GM23338 (cell line): Measurements from ENCODE around the gene PAX6. TPM values are rescaled to one million over a fixed set of nuclear protein-coding genes. Genes with fewer than 3 reads are reported as not detected.

Experiments
- ATAC-seq: fragments of 200-7000 bp; cut with Tn5 transposase; 3 replicates; pipeline ENCODE4 v1.9.1; 2020
- DNase-seq: peaks from one replicate; pipeline ENCODE4 v3.0.0-alpha.2; 2015; ENCODE audit warnings: low spot score
- H2AFZ ChIP-seq: fragments of 200-600 bp; sonication (generic); 2 replicates; pipeline ENCODE4 v1.8.0; 2016; ENCODE audit warnings: antibody characterized with exemption, mild to moderate bottlenecking, moderate library complexity
- H3F3A ChIP-seq: fragments of 200-600 bp; sonication (generic); replicated peaks from 2 replicates; pipeline ENCODE4 v1.8.0; 2017; ENCODE audit warnings: antibody characterized with exemption, mixed run types, low read depth
- H3K27ac ChIP-seq: fragments of 200-600 bp; sonication (generic); 2 replicates; pipeline ENCODE4 v1.6.1; 2016; ENCODE audit warnings: low read depth
- H3K27me3 ChIP-seq: fragments of 200-600 bp; sonication (generic); 2 replicates; pipeline ENCODE4 v1.8.0; 2016; ENCODE audit warnings: mild to moderate bottlenecking, mixed run types, moderate library complexity; ENCODE audit not compliant: insufficient read depth
- H3K36me3 ChIP-seq: fragments of 200-600 bp; sonication (generic); 2 replicates; pipeline ENCODE4 v1.8.0; 2016; ENCODE audit warnings: mild to moderate bottlenecking; ENCODE audit not compliant: insufficient read depth
- H3K4me1 ChIP-seq: fragments of 200-600 bp; sonication (generic); 2 replicates; pipeline ENCODE4 v1.8.0; 2016; ENCODE audit warnings: mild to moderate bottlenecking, moderate library complexity; ENCODE audit not compliant: insufficient read depth
- H3K4me2 ChIP-seq: fragments of 200-600 bp; sonication (generic); 2 replicates; pipeline ENCODE4 v1.7.1; 2017; ENCODE audit warnings: mixed run types
- H3K4me3 ChIP-seq: fragments of 200-600 bp; sonication (generic); 2 replicates; pipeline ENCODE4 v1.6.1; 2016; ENCODE audit warnings: mixed run types
- H3K79me2 ChIP-seq: fragments of 200-600 bp; sonication (generic); replicated peaks from 2 replicates; pipeline ENCODE4 v1.8.0; 2017; ENCODE audit warnings: mild to moderate bottlenecking; ENCODE audit not compliant: insufficient read depth
- H3K9me2 ChIP-seq: fragments of 200-600 bp; sonication (generic); 2 replicates; pipeline ENCODE4 v1.8.0; 2017; ENCODE audit not compliant: insufficient read depth
- H4K20me1 ChIP-seq: fragments of 200-600 bp; sonication (generic); replicated peaks from 2 replicates; pipeline ENCODE4 v1.8.0; 2017; ENCODE audit warnings: mild to moderate bottlenecking; ENCODE audit not compliant: insufficient read depth
- H3K27ac Mint-ChIP-seq: 2 replicates; pipeline ENCODE4 v1.8.0; 2020; ENCODE audit warnings: inconsistent platforms, mild to moderate bottlenecking, moderate library complexity, mixed read lengths
- H3K27me3 Mint-ChIP-seq: 3 replicates; pipeline ENCODE4 v1.8.0; 2022; ENCODE audit warnings: low read depth, mild to moderate bottlenecking, moderate library complexity, mixed read lengths, inconsistent platforms; ENCODE audit not compliant: insufficient read depth, poor library complexity
- H3K36me3 Mint-ChIP-seq: 3 replicates; pipeline ENCODE4 v1.8.0; 2021; ENCODE audit warnings: low read depth, mild to moderate bottlenecking, inconsistent platforms, moderate library complexity, mixed read lengths
- H3K4me1 Mint-ChIP-seq: 3 replicates; pipeline ENCODE4 v1.8.0; 2020; ENCODE audit warnings: mild to moderate bottlenecking, inconsistent platforms, mixed read lengths
- H3K4me3 Mint-ChIP-seq: 3 replicates; pipeline ENCODE4 v1.8.0; 2021; ENCODE audit warnings: moderate library complexity, mild to moderate bottlenecking, inconsistent platforms, mixed read lengths
- H3K9me3 Mint-ChIP-seq: 3 replicates; pipeline ENCODE4 v1.8.0; 2020; ENCODE audit warnings: moderate library complexity, mild to moderate bottlenecking, inconsistent platforms, mixed read lengths
- EZH2 ChIP-seq: fragments of 200-600 bp; sonication (generic); IDR thresholded peaks from one replicate; pipeline ENCODE4 v1.8.0; 2017; ENCODE audit warnings: antibody characterized with exemption, mild to moderate bottlenecking, low read depth; ENCODE audit not compliant: unreplicated experiment
- EZH2phosphoT487 ChIP-seq: fragments of 200-600 bp; sonication (generic); IDR thresholded peaks from one replicate; pipeline ENCODE4 v1.8.1; 2018; ENCODE audit warnings: antibody characterized with exemption; ENCODE audit not compliant: unreplicated experiment
- POLR2AphosphoS5 ChIP-seq: IDR thresholded peaks from 2 replicates; pipeline ENCODE4 v1.6.1; 2016; ENCODE audit warnings: antibody characterized with exemption, low read depth
- REST ChIP-seq: IDR thresholded peaks from one replicate; pipeline ENCODE4 v1.6.1; 2018; ENCODE audit warnings: antibody characterized with exemption; ENCODE audit not compliant: unreplicated experiment
- STAT1 ChIP-seq: IDR thresholded peaks from one replicate; pipeline ENCODE4 v1.6.1; 2016; ENCODE audit warnings: antibody characterized with exemption; ENCODE audit not compliant: unreplicated experiment
- ZNF331 ChIP-seq: fragments of 250-450 bp; sonication (Bioruptor Pico); IDR thresholded peaks from 2 replicates; pipeline ENCODE4 v1.5.0; 2020; ENCODE audit warnings: low read depth, mild to moderate bottlenecking, moderate library complexity
- ZNF462 ChIP-seq: fragments of 250-450 bp; sonication (Bioruptor Pico); IDR thresholded peaks from 2 replicates; pipeline ENCODE4 v1.5.0; 2020; ENCODE audit warnings: mild to moderate bottlenecking, moderate library complexity
- polyA plus RNA-seq: library from polyadenylated mRNA; unstranded; fragments of >200 nt; fragmentation: Nextera tagmentation; extraction: Ambion mirVana; gene quantifications from 2 replicates; pipeline ENCODE4 v1.2.1, GENCODE V29; 2016
- total RNA-seq: library from RNA; depleted of rRNA; stranded (reverse); fragments of >200 nt; shearing (Covaris generic); gene quantifications from 2 replicates; pipeline ENCODE4 v1.2.3, GENCODE V29; 2014
- TF ChIP-seq, protein P1 (sequence below), 2 experiments: fragments of 200-600 bp in 1 of 2; sonication (generic) in 1 of 2; conservative IDR thresholded peaks; 2 replicates each; pipeline versions ENCODE4 v1.5.1 to v1.6.1; 2016 to 2017; ENCODE audit warnings: antibody characterized with exemption in 2 of 2, low read depth in 2 of 2, mild to moderate bottlenecking in 2 of 2, moderate library complexity in 1 of 2

The PAX6 gene
- total and polyA plus RNA-seq, 2 experiments from 2014 or later = 0.17 to 0.45 TPM

DNA sequence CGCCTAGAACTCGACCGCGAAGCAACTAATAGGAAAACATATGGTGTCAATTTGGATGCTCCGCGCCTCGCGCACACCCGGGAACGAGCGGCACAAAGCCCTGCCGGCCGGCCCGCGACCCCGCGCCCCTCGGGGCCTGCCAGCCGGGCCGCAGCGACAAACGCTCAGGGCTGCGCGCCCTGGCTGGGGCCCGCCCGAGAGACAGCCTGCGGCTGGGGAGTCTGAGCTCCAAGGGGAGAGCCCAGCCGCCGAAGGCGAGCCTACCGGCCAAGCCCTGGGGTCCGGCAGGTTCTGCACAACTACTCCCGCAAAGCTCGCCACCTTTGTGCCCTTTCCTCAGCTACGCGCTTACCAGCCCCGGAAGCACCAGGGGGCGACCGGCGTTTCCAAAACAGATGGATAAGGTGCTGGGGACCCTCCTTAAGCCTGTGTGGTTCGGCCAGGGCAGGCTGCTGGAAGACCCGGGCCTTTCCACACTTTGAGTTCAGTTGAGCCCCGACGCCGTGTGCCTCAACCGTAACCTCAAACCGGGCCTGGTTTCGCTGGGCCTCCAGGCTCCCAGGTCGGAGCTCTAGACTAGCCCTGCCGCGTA is 6.0 kb downstream of the PAX6 start (continued):
- TF ChIP-seq ZNF462 (no peak), STAT1 (no peak)

- Histone ChIP-seq H3K27me3 (peaks cover 100% of the 10 kb centered on the region), H2AFZ (peak overlapping the region; percentile 84), H3K4me2 (peak overlapping the region; percentile 74), H3K36me3 (no peaks in the 10 kb centered on the region), H3K27ac (no peak overlapping the region), H3K4me3 (peak overlapping the region; percentile 58), H3K9me2 (no peaks in the 10 kb centered on the region), H3K79me2 (no peaks in the 10 kb centered on the region), H3F3A (peaks cover 57% of the 10 kb centered on the region), H3K4me1 (peaks cover 77% of the 10 kb centered on the region), H4K20me1 (peaks cover 29% of the 10 kb centered on the region)
- Mint-ChIP-seq H3K36me3 (peaks cover under 1% of the 10 kb centered on the region; the same call in 1 of the 3 replicates), H3K9me3 (peaks cover 10% of the 10 kb centered on the region; the same call in 2 of the 3 replicates), H3K27me3 (peaks cover 99% of the 10 kb centered on the region), H3K27ac (no peak overlapping the region), H3K4me3 (peak overlapping the region; percentile 65), H3K4me1 (peaks cover 69% of the 10 kb centered on the region)
- TF ChIP-seq EZH2phosphoT487 (peak; percentile 12), EZH2 (peak; percentile 97), ZNF331 (CRISPR knock-in tag) (no peak), POLR2AphosphoS5 (no peak), REST (no peak)
- TF ChIP-seq, protein P1, sequence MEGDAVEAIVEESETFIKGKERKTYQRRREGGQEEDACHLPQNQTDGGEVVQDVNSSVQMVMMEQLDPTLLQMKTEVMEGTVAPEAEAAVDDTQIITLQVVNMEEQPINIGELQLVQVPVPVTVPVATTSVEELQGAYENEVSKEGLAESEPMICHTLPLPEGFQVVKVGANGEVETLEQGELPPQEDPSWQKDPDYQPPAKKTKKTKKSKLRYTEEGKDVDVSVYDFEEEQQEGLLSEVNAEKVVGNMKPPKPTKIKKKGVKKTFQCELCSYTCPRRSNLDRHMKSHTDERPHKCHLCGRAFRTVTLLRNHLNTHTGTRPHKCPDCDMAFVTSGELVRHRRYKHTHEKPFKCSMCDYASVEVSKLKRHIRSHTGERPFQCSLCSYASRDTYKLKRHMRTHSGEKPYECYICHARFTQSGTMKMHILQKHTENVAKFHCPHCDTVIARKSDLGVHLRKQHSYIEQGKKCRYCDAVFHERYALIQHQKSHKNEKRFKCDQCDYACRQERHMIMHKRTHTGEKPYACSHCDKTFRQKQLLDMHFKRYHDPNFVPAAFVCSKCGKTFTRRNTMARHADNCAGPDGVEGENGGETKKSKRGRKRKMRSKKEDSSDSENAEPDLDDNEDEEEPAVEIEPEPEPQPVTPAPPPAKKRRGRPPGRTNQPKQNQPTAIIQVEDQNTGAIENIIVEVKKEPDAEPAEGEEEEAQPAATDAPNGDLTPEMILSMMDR (conservative IDR thresholded peaks at IDR 0.05; ENCODE audit: low read depth in 2 of 2) = no peak
- ATAC-seq (no peak), DNase-seq (peak; percentile 65)
Observed at GRCh38 chr11:31804312-31805036, 6.6 kb downstream of the PAX6 start.
